CD14-positive monocyte (primary cell): ENCODE measurements around the gene MTFP1. TPM values are rescaled to one million over a fixed set of nuclear protein-coding genes. Genes with fewer than 3 reads are reported as not detected.

Experiments
- DNase-seq, 3 donors: peaks; one replicate each; pipeline ENCODE4 v3.0.0-alpha.2; 2011 to 2022
- H2AFZ ChIP-seq: 2 replicates; pipeline ENCODE4 v1.6.0; 2012; ENCODE audit warnings: mild to moderate bottlenecking, low read depth, low read length, inconsistent platforms; ENCODE audit not compliant: insufficient read depth, poor library complexity, severe bottlenecking
- H3K27ac ChIP-seq, 2 donors: 1 replicate in 1 of 2; 2 replicates in 1 of 2; pipeline ENCODE4 v1.5.1; 2012 to 2013; ENCODE audit warnings: low read length in 2 of 2, control low read depth in 1 of 2, inconsistent platforms in 1 of 2, low read depth in 1 of 2, mild to moderate bottlenecking in 1 of 2
- H3K27me3 ChIP-seq, 2 donors: one replicate each; pipeline versions ENCODE4 v1.6.0 to v1.6.1; 2011 to 2013; ENCODE audit warnings: low read length in 2 of 2; ENCODE audit not compliant: control insufficient read depth in 2 of 2, insufficient read depth in 2 of 2
- H3K36me3 ChIP-seq, 2 donors: replicated peaks in 1 of 2; 1 replicate in 1 of 2; 2 replicates in 1 of 2; pipeline versions ENCODE4 v1.5.1 to v1.6.1; 2012 to 2013; ENCODE audit warnings: low read length in 2 of 2, control low read depth in 1 of 2, inconsistent platforms in 1 of 2, mild to moderate bottlenecking in 1 of 2; ENCODE audit not compliant: insufficient read depth in 2 of 2, control insufficient read depth in 1 of 2
- H3K4me1 ChIP-seq, 2 donors: 1 replicate in 1 of 2; 2 replicates in 1 of 2; pipeline versions ENCODE4 v1.5.1 to v1.6.1; 2012 to 2013; ENCODE audit warnings: low read length in 2 of 2, control low read depth in 1 of 2, inconsistent platforms in 1 of 2, mild to moderate bottlenecking in 1 of 2, moderate library complexity in 1 of 2; ENCODE audit not compliant: insufficient read depth in 2 of 2, control insufficient read depth in 1 of 2
- H3K4me2 ChIP-seq: replicated peaks from 2 replicates; pipeline ENCODE3; 2012; ENCODE audit warnings: low read length, moderate library complexity, mild to moderate bottlenecking; ENCODE audit not compliant: poor library complexity, severe bottlenecking; ENCODE audit errors: extremely low read depth
- H3K4me3 ChIP-seq, 3 experiments: fragments of 200-600 bp in 1 of 3; sonication (generic) in 1 of 3; replicated peaks in 1 of 3; 1 replicate in 2 of 3; 2 replicates in 1 of 3; pipeline ENCODE4 v1.5.1; 2011 to 2013; ENCODE audit warnings: low read length in 3 of 3, mild to moderate bottlenecking in 3 of 3, control low read depth in 2 of 3, low read depth in 2 of 3, inconsistent platforms in 1 of 3, moderate library complexity in 1 of 3
- H3K79me2 ChIP-seq: 2 replicates; pipeline ENCODE4 v1.6.0; 2012; ENCODE audit warnings: mild to moderate bottlenecking, control low read depth, inconsistent platforms, low read length, moderate library complexity; ENCODE audit not compliant: insufficient read depth
- H3K9ac ChIP-seq: 2 replicates; pipeline ENCODE4 v1.6.0; 2017; ENCODE audit warnings: low read length, mild to moderate bottlenecking; ENCODE audit not compliant: insufficient read depth, poor library complexity, severe bottlenecking
- H3K9me3 ChIP-seq, 2 donors: replicated peaks in 1 of 2; 1 replicate in 1 of 2; 2 replicates in 1 of 2; pipeline versions ENCODE4 v1.5.1 to v1.6.1; 2012 to 2013; ENCODE audit warnings: low read length in 2 of 2, control low read depth in 1 of 2; ENCODE audit not compliant: control insufficient read depth in 1 of 2, insufficient read depth in 1 of 2
- H4K20me1 ChIP-seq: 2 replicates; pipeline ENCODE4 v1.6.0; 2012; ENCODE audit warnings: mild to moderate bottlenecking, low read length, control low read depth, moderate library complexity; ENCODE audit not compliant: insufficient read depth
- H3K27ac Mint-ChIP-seq, 7 donors: one replicate each; pipeline ENCODE4 v1.8.0; 2020; ENCODE audit warnings: mild to moderate bottlenecking in 7 of 7, mixed read lengths in 7 of 7, moderate library complexity in 6 of 7, inconsistent platforms in 2 of 7
- H3K27me3 Mint-ChIP-seq, 3 donors: one replicate each; pipeline ENCODE4 v1.8.0; 2021 to 2022; ENCODE audit warnings: low read depth in 3 of 3, mild to moderate bottlenecking in 3 of 3, mixed read lengths in 3 of 3, moderate library complexity in 3 of 3, inconsistent platforms in 1 of 3
- H3K36me3 Mint-ChIP-seq, 2 donors: one replicate each; pipeline ENCODE4 v1.8.0; 2020; ENCODE audit warnings: mixed read lengths in 2 of 2, inconsistent platforms in 1 of 2, mild to moderate bottlenecking in 1 of 2
- H3K4me1 Mint-ChIP-seq: one replicate; pipeline ENCODE4 v1.8.0; 2020; ENCODE audit warnings: mild to moderate bottlenecking, mixed read lengths
- H3K4me3 Mint-ChIP-seq, 2 donors: one replicate each; pipeline ENCODE4 v1.8.0; 2020; ENCODE audit warnings: mild to moderate bottlenecking in 2 of 2, mixed read lengths in 2 of 2, moderate library complexity in 1 of 2
- H3K9me3 Mint-ChIP-seq, 7 donors: one replicate each; pipeline ENCODE4 v1.8.0; 2020 to 2022; ENCODE audit warnings: mixed read lengths in 7 of 7, mild to moderate bottlenecking in 6 of 7, moderate library complexity in 6 of 7, inconsistent platforms in 2 of 7
- WGBS: methylation state at CpG from one replicate; pipeline ENCODE4 v1.1.5; 2013; ENCODE audit warnings: missing lambda C conversion rate; ENCODE audit not compliant: insufficient coverage; 5-methylcytosine and 5-hydroxymethylcytosine counted together
- intact Hi-C, 2 donors: fragments of 100-400 bp; cut with micrococcal nuclease; formaldehyde crosslinking; loops; one replicate each; pipeline versions ENCODE4 v1.15.0 to v1.15.1; 2023
- polyA plus RNA-seq, 3 donors: library from polyadenylated mRNA; depleted of rRNA in 1 of 3; unstranded in 2 of 3; stranded (reverse) in 1 of 3; fragments of 300-500 nt in 2 of 3; fragments of >200 nt in 1 of 3; fragmentation: Illumina TruSeq in 2 of 3; gene quantifications; 1 replicate in 2 of 3; 2 replicates in 1 of 3; pipeline ENCODE4 v1.2.3, GENCODE V29; 2012 to 2021
- TF ChIP-seq, protein P1 (sequence below): fragments of 200-600 bp; IDR thresholded peaks from one replicate; pipeline ENCODE4 v1.8.0; 2022; ENCODE audit warnings: antibody characterized with exemption, mild to moderate bottlenecking

MTFP1 gene
- polyA plus RNA-seq, 3 donors: 6.2 to 14.2 (median 7.5) TPM

GRCh38 chr22:30455075-30455840 is 29.7 kb downstream of the MTFP1 start:
- Histone ChIP-seq H2AFZ (no peak overlapping the region), H3K9me3 (peaks cover 0 to 10% of the 10 kb centered on the region in 2 donors), H3K27ac (no peak overlapping the region), H3K4me3 (no peak overlapping the region), H4K20me1 (no peaks in the 10 kb centered on the region), H3K79me2 (no peaks in the 10 kb centered on the region), H3K36me3 (no peaks in the 10 kb centered on the region), H3K4me1 (no peaks in the 10 kb centered on the region), H3K9ac (no peak overlapping the region), H3K4me2 (no peak overlapping the region), H3K27me3 (peaks cover 0 to 2% of the 10 kb centered on the region in 2 donors)
- intact Hi-C loops: no loop called here
- no peak overlapping the region for H3K27ac Mint-ChIP-seq
- peaks cover 4 to 16% (median 10%) of the 10 kb centered on the region in 7 donors for H3K9me3 Mint-ChIP-seq
- no peaks in the 10 kb centered on the region for H3K36me3 Mint-ChIP-seq
- TF ChIP-seq, protein P1, sequence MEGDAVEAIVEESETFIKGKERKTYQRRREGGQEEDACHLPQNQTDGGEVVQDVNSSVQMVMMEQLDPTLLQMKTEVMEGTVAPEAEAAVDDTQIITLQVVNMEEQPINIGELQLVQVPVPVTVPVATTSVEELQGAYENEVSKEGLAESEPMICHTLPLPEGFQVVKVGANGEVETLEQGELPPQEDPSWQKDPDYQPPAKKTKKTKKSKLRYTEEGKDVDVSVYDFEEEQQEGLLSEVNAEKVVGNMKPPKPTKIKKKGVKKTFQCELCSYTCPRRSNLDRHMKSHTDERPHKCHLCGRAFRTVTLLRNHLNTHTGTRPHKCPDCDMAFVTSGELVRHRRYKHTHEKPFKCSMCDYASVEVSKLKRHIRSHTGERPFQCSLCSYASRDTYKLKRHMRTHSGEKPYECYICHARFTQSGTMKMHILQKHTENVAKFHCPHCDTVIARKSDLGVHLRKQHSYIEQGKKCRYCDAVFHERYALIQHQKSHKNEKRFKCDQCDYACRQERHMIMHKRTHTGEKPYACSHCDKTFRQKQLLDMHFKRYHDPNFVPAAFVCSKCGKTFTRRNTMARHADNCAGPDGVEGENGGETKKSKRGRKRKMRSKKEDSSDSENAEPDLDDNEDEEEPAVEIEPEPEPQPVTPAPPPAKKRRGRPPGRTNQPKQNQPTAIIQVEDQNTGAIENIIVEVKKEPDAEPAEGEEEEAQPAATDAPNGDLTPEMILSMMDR: no peak
- no peaks in the 10 kb centered on the region for H3K4me1 Mint-ChIP-seq
- no peak for DNase-seq
- H3K4me3 Mint-ChIP-seq: no peak overlapping the region
- H3K27me3 Mint-ChIP-seq: peaks cover 11 to 34% (median 13%) of the 10 kb centered on the region in 3 donors
- 90% methylated on average over 4 of the region's 8 CpGs for WGBS

GRCh38 chr22:30457981-30458380 is 32.4 kb downstream of the MTFP1 start:
- Mint-ChIP-seq H3K9me3 (peaks cover 4 to 16% (median 10%) of the 10 kb centered on the region in 7 donors), H3K4me1 (no peaks in the 10 kb centered on the region), H3K36me3 (no peaks in the 10 kb centered on the region), H3K27ac (no peak overlapping the region), H3K27me3 (peaks cover 3 to 15% (median 9%) of the 10 kb centered on the region in 3 donors), H3K4me3 (no peak overlapping the region)
- no peaks in the 10 kb centered on the region for H4K20me1 ChIP-seq
- H3K27ac ChIP-seq: no peak overlapping the region
- H3K4me2 ChIP-seq: no peak overlapping the region
- no peak overlapping the region for H3K4me3 ChIP-seq
- H3K79me2 ChIP-seq: no peaks in the 10 kb centered on the region
- DNase-seq: no peak
- intact Hi-C loops: no loop called here
- TF ChIP-seq, protein P1: no peak
- H3K4me1 ChIP-seq: no peaks in the 10 kb centered on the region
- H3K27me3 ChIP-seq: peaks cover 0 to 2% of the 10 kb centered on the region in 2 donors
- peaks cover 0 to 10% of the 10 kb centered on the region in 2 donors for H3K9me3 ChIP-seq
- H2AFZ ChIP-seq: no peak overlapping the region
- no peak overlapping the region for H3K9ac ChIP-seq
- WGBS: 86% methylated on average over 4 of the region's 8 CpGs
- H3K36me3 ChIP-seq: no peaks in the 10 kb centered on the region
